H9 (cell line): ENCODE results near the gene RPL6. TPM values are rescaled to one million over a fixed set of nuclear protein-coding genes. Genes with fewer than 3 reads are reported as not detected.

ENCODE experiments used
- DNase-seq: peaks from one replicate; pipeline ENCODE4 v3.0.0-alpha.2; 2017
- H2AFZ ChIP-seq: one replicate; pipeline ENCODE4 v1.6.1; 2013; ENCODE audit warnings: mild to moderate bottlenecking, low read length, control low read depth, moderate library complexity
- H2AK5ac ChIP-seq: 2 replicates; pipeline ENCODE4 v1.6.1; 2013; ENCODE audit warnings: low read length, control low read depth, mixed read lengths; ENCODE audit not compliant: insufficient read length
- H2BK120ac ChIP-seq: one replicate; pipeline ENCODE4 v1.6.1; 2013; ENCODE audit warnings: low read depth, mild to moderate bottlenecking, low read length, control low read depth, inconsistent platforms; ENCODE audit not compliant: poor library complexity, severe bottlenecking
- H2BK12ac ChIP-seq: 2 replicates; pipeline ENCODE4 v1.6.1; 2013; ENCODE audit warnings: low read length, control low read depth, mixed read lengths, low read depth; ENCODE audit not compliant: insufficient read length
- H2BK15ac ChIP-seq: 2 replicates; pipeline ENCODE4 v1.6.1; 2013; ENCODE audit warnings: low read depth, low read length, control low read depth
- H2BK20ac ChIP-seq: one replicate; pipeline ENCODE4 v1.6.1; 2013; ENCODE audit warnings: low read depth, mild to moderate bottlenecking, low read length, control low read depth, inconsistent platforms; ENCODE audit not compliant: poor library complexity, severe bottlenecking
- H2BK5ac ChIP-seq: 2 replicates; pipeline ENCODE4 v1.6.1; 2013; ENCODE audit warnings: low read length, control low read depth, mixed read lengths; ENCODE audit not compliant: insufficient read length
- H3K14ac ChIP-seq: 2 replicates; pipeline ENCODE4 v1.6.1; 2013; ENCODE audit warnings: low read length, control low read depth; ENCODE audit not compliant: insufficient read depth
- H3K18ac ChIP-seq: 2 replicates; pipeline ENCODE4 v1.6.1; 2013; ENCODE audit warnings: low read depth, mild to moderate bottlenecking, mixed read lengths, low read length, control low read depth; ENCODE audit not compliant: insufficient read length
- H3K23ac ChIP-seq: 2 replicates; pipeline ENCODE4 v1.6.1; 2013; ENCODE audit warnings: low read length, control low read depth, mixed read lengths, low read depth; ENCODE audit not compliant: insufficient read length
- H3K23me2 ChIP-seq: 2 replicates; pipeline ENCODE4 v1.6.1; 2013; ENCODE audit warnings: low read depth, mild to moderate bottlenecking, mixed read lengths, low read length, control low read depth; ENCODE audit not compliant: insufficient read length, poor library complexity, severe bottlenecking
- H3K27ac ChIP-seq: 2 replicates; pipeline ENCODE4 v1.5.1; 2013; ENCODE audit warnings: low read length, control low read depth, mixed read lengths, low read depth; ENCODE audit not compliant: insufficient read length
- H3K27me3 ChIP-seq: 2 replicates; pipeline ENCODE4 v1.6.1; 2013; ENCODE audit warnings: low read length, control low read depth, inconsistent platforms; ENCODE audit not compliant: insufficient read depth
- H3K4ac ChIP-seq: 2 replicates; pipeline ENCODE4 v1.6.1; 2013; ENCODE audit warnings: low read depth, mild to moderate bottlenecking, control low read depth, inconsistent platforms, low read length, moderate library complexity
- H3K4me1 ChIP-seq: 2 replicates; pipeline ENCODE4 v1.6.1; 2013; ENCODE audit warnings: low read length, control low read depth, inconsistent platforms; ENCODE audit not compliant: insufficient read depth
- H3K4me2 ChIP-seq: 2 replicates; pipeline ENCODE4 v1.6.1; 2013; ENCODE audit warnings: low read length, control low read depth, mixed read lengths; ENCODE audit not compliant: insufficient read length, insufficient read depth
- H3K56ac ChIP-seq: 2 replicates; pipeline ENCODE4 v1.6.1; 2013; ENCODE audit warnings: low read depth, mild to moderate bottlenecking, mixed read lengths, low read length, control low read depth; ENCODE audit not compliant: insufficient read length
- H3K79me1 ChIP-seq: 2 replicates; pipeline ENCODE4 v1.6.1; 2013; ENCODE audit warnings: low read depth, mild to moderate bottlenecking, moderate library complexity, low read length, control low read depth, inconsistent platforms; ENCODE audit not compliant: insufficient read depth, poor library complexity, severe bottlenecking
- H3K79me2 ChIP-seq: 2 replicates; pipeline ENCODE4 v1.6.1; 2013; ENCODE audit warnings: low read length, control low read depth, inconsistent platforms; ENCODE audit not compliant: insufficient read depth
- H3K9ac ChIP-seq: 2 replicates; pipeline ENCODE4 v1.6.1; 2013; ENCODE audit warnings: low read length, control low read depth, mixed read lengths; ENCODE audit not compliant: insufficient read length; ENCODE audit errors: extremely low read depth
- H3K9me3 ChIP-seq: one replicate; pipeline ENCODE4 v1.6.1; 2013; ENCODE audit warnings: low read depth, low read length, inconsistent platforms; ENCODE audit not compliant: control insufficient read depth
- H3T11ph ChIP-seq: one replicate; pipeline ENCODE4 v1.6.1; 2013; ENCODE audit warnings: mild to moderate bottlenecking, low read length, control low read depth, inconsistent platforms
- H4K20me1 ChIP-seq: one replicate; pipeline ENCODE4 v1.6.1; 2013; ENCODE audit not compliant: control insufficient read depth, insufficient read length, insufficient read depth
- H4K5ac ChIP-seq: 2 replicates; pipeline ENCODE4 v1.6.1; 2013; ENCODE audit warnings: low read depth, mild to moderate bottlenecking, mixed read lengths, low read length, control low read depth; ENCODE audit not compliant: insufficient read length
- H4K8ac ChIP-seq: replicated peaks from 2 replicates; pipeline ENCODE4 v1.6.1; 2013; ENCODE audit warnings: low read length, control low read depth, mixed read lengths, low read depth; ENCODE audit not compliant: insufficient read length
- H4K91ac ChIP-seq: 2 replicates; pipeline ENCODE4 v1.6.1; 2013; ENCODE audit warnings: low read depth, mild to moderate bottlenecking, moderate library complexity, mixed read lengths, low read length, control low read depth; ENCODE audit not compliant: insufficient read length
- H3K27ac Mint-ChIP-seq, 3 experiments: 2 replicates in 2 of 3; 3 replicates in 1 of 3; pipeline ENCODE4 v1.8.0; 2020 to 2021; ENCODE audit warnings: mixed read lengths in 3 of 3, mild to moderate bottlenecking in 1 of 3, moderate library complexity in 1 of 3
- H3K27me3 Mint-ChIP-seq: 2 replicates; pipeline ENCODE4 v1.8.0; 2021; ENCODE audit warnings: low read depth, mild to moderate bottlenecking, moderate library complexity, mixed read lengths
- H3K36me3 Mint-ChIP-seq, 3 experiments: 2 replicates in 2 of 3; 3 replicates in 1 of 3; pipeline ENCODE4 v1.8.0; 2020 to 2021; ENCODE audit warnings: low read depth in 3 of 3, mixed read lengths in 3 of 3; ENCODE audit not compliant: insufficient read depth in 1 of 3
- H3K4me1 Mint-ChIP-seq, 2 experiments: 2 replicates each; pipeline ENCODE4 v1.8.0; 2020; ENCODE audit warnings: mixed read lengths in 2 of 2
- H3K4me3 Mint-ChIP-seq, 2 experiments: 2 replicates in 1 of 2; 3 replicates in 1 of 2; pipeline ENCODE4 v1.8.0; 2020 to 2021; ENCODE audit warnings: mild to moderate bottlenecking in 2 of 2, mixed read lengths in 2 of 2, moderate library complexity in 1 of 2
- H3K9me3 Mint-ChIP-seq, 2 experiments: 2 replicates in 1 of 2; 3 replicates in 1 of 2; pipeline ENCODE4 v1.8.0; 2020; ENCODE audit warnings: mild to moderate bottlenecking in 2 of 2, mixed read lengths in 2 of 2, moderate library complexity in 1 of 2
- WGBS: extraction: QIAGEN DNeasy Blood & Tissue Kit; methylation state at CpG from one replicate; pipeline ENCODE4 v1.1.7; 2013; ENCODE audit warnings: missing lambda C conversion rate, low lambda C conversion rate, mixed read lengths; ENCODE audit not compliant: insufficient read length; ENCODE audit errors: extremely low coverage; 5-methylcytosine and 5-hydroxymethylcytosine counted together
- total RNA-seq: library from RNA; stranded (reverse); gene quantifications from 2 replicates; pipeline ENCODE4 v1.2.1, GENCODE V29; 2021
- TF ChIP-seq, protein P1 (sequence below): fragments of 200-600 bp; sonication (generic); conservative IDR thresholded peaks from 3 replicates; pipeline ENCODE4 v1.8.0; 2021; ENCODE audit warnings: antibody characterized with exemption, mild to moderate bottlenecking

Gene RPL6
- total RNA-seq, 1 experiment from 2014 or later, result 1,921 TPM

DNA sequence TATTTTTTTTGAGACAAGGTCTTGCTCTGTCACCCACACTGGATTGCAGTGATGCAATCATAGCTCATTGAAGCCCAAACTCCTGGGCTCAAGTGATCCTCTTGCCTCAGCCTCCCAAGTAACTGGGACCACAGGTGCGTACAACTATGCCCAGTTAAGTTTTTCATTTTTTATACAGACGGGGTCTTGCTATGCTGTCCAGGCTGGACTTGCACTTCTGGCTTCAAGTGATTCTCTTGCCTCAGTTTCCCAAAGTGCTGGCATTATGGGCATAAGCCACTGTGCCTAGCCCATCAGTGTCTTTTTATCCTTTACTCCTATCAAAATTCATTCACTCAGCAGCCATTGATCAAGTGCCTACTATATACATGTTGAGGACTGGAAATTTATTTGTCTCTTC lies 18.4 kb upstream of the RPL6 start:
- H3K27ac Mint-ChIP-seq, result no peak overlapping the region
- Histone ChIP-seq H2BK120ac (no peak overlapping the region), H2BK20ac (no peak overlapping the region), H2BK15ac (no peak overlapping the region), H3K56ac (no peak overlapping the region), H4K8ac (no peak overlapping the region), H3K14ac (no peak overlapping the region), H4K91ac (no peak overlapping the region), H3K23me2 (no peaks in the 10 kb centered on the region), H3K79me1 (peaks cover 21% of the 10 kb centered on the region), H3K9ac (no peak overlapping the region), H3K4ac (no peak overlapping the region), H3K23ac (no peak overlapping the region), H3K4me2 (no peak overlapping the region), H2BK5ac (no peak overlapping the region), H3K18ac (no peak overlapping the region), H3T11ph (no peak overlapping the region), H3K9me3 (no peaks in the 10 kb centered on the region), H3K27ac (no peak overlapping the region), H3K4me1 (no peaks in the 10 kb centered on the region), H3K79me2 (peaks cover 23% of the 10 kb centered on the region), H3K27me3 (no peaks in the 10 kb centered on the region), H2AK5ac (no peak overlapping the region), H2AFZ (no peak overlapping the region), H4K5ac (no peak overlapping the region), H2BK12ac (no peak overlapping the region), H4K20me1 (peaks cover 2% of the 10 kb centered on the region)
- TF ChIP-seq, protein P1, sequence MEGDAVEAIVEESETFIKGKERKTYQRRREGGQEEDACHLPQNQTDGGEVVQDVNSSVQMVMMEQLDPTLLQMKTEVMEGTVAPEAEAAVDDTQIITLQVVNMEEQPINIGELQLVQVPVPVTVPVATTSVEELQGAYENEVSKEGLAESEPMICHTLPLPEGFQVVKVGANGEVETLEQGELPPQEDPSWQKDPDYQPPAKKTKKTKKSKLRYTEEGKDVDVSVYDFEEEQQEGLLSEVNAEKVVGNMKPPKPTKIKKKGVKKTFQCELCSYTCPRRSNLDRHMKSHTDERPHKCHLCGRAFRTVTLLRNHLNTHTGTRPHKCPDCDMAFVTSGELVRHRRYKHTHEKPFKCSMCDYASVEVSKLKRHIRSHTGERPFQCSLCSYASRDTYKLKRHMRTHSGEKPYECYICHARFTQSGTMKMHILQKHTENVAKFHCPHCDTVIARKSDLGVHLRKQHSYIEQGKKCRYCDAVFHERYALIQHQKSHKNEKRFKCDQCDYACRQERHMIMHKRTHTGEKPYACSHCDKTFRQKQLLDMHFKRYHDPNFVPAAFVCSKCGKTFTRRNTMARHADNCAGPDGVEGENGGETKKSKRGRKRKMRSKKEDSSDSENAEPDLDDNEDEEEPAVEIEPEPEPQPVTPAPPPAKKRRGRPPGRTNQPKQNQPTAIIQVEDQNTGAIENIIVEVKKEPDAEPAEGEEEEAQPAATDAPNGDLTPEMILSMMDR, result no peak
- no peaks in the 10 kb centered on the region for H3K27me3 Mint-ChIP-seq
- H3K4me3 Mint-ChIP-seq, result no peak overlapping the region
- H3K9me3 Mint-ChIP-seq, result no peaks in the 10 kb centered on the region
- DNase-seq, result no peak
- WGBS, result no CpG with 5 or more reads among the region's 2 CpGs
- peaks cover 3 to 10% (median 4%) of the 10 kb centered on the region in 3 experiments; a peak in 5 of 7 replicates for H3K36me3 Mint-ChIP-seq
- H3K4me1 Mint-ChIP-seq, result no peaks in the 10 kb centered on the region
